T-cell (primary cell): Measurements from ENCODE around the gene ROBO4. TPM values are rescaled to one million over a fixed set of nuclear protein-coding genes. Genes with fewer than 3 reads are reported as not detected.

ENCODE experiments used
- ATAC-seq, 4 experiments: fragments of 200-7000 bp in 3 of 4; fragments of 150-1000 bp in 1 of 4; cut with Tn5 transposase; replicated peaks in 1 of 4; 1 replicate in 3 of 4; 2 replicates in 1 of 4; pipeline ENCODE4 v1.10.0; 2021; ENCODE audit warnings: moderate library complexity in 3 of 4, mild to moderate bottlenecking in 2 of 4, moderate number of reproducible peaks in 1 of 4
- CTCF ChIA-PET, 2 donors: fragments of 300-600 bp; sonication (Branson Sonifier 250); formaldehyde crosslinking; loops; one replicate each; lab custom pipeline; 2022; ENCODE audit warnings: antibody characterized with exemption in 2 of 2; lab: Charles Lee
- POLR2A ChIA-PET, 2 donors: fragments of 300-600 bp; sonication (Branson Sonifier 250); formaldehyde crosslinking; loops; one replicate each; lab custom pipeline; 2022; ENCODE audit warnings: antibody characterized with exemption in 2 of 2; lab: Charles Lee
- DNase-seq, 35 experiments: peaks; one replicate each; pipeline versions ENCODE4 v3.0.0 to v3.0.0-alpha.2; 2013 to 2023
- H3K27ac ChIP-seq: one replicate; pipeline ENCODE4 v1.5.1; 2013; ENCODE audit warnings: low read length
- H3K27me3 ChIP-seq, 2 experiments: replicated peaks in 1 of 2; 1 replicate in 1 of 2; 2 replicates in 1 of 2; pipeline versions ENCODE4 v1.6.1 to v1.7.0; 2013; ENCODE audit warnings: low read length in 1 of 2, mixed read lengths in 1 of 2; ENCODE audit not compliant: control insufficient read depth in 2 of 2, insufficient read depth in 2 of 2; ENCODE audit errors: extremely low read depth in 1 of 2
- H3K36me3 ChIP-seq, 2 donors: 1 replicate in 1 of 2; 2 replicates in 1 of 2; pipeline versions ENCODE4 v1.6.1 to v1.7.0; 2013; ENCODE audit warnings: low read length in 1 of 2; ENCODE audit not compliant: control insufficient read depth in 2 of 2, insufficient read depth in 1 of 2; ENCODE audit errors: extremely low read depth in 1 of 2
- H3K4me1 ChIP-seq, 2 experiments: 1 replicate in 1 of 2; 2 replicates in 1 of 2; pipeline versions ENCODE4 v1.6.1 to v1.7.0; 2013; ENCODE audit warnings: low read length in 2 of 2, mixed read lengths in 1 of 2; ENCODE audit not compliant: insufficient read depth in 2 of 2, control insufficient read depth in 1 of 2; ENCODE audit errors: extremely low read depth in 1 of 2
- H3K4me3 ChIP-seq, 2 donors: 1 replicate in 1 of 2; 2 replicates in 1 of 2; pipeline versions ENCODE4 v1.5.1 to v1.7.0; 2013; ENCODE audit warnings: mild to moderate bottlenecking in 2 of 2, low read length in 1 of 2, moderate library complexity in 1 of 2; ENCODE audit not compliant: control insufficient read depth in 1 of 2; ENCODE audit errors: extremely low read depth in 1 of 2
- H3K9me3 ChIP-seq: 2 replicates; pipeline ENCODE4 v1.7.0; 2013
- H3K27ac Mint-ChIP-seq, 2 donors: one replicate each; pipeline ENCODE4 v1.8.0; 2020 to 2021; ENCODE audit warnings: mild to moderate bottlenecking in 2 of 2, mixed read lengths in 2 of 2
- H3K27me3 Mint-ChIP-seq, 2 donors: one replicate each; pipeline ENCODE4 v1.8.0; 2021 to 2022; ENCODE audit warnings: mixed read lengths in 2 of 2
- H3K36me3 Mint-ChIP-seq: one replicate; pipeline ENCODE4 v1.8.0; 2021; ENCODE audit warnings: mixed read lengths
- H3K4me1 Mint-ChIP-seq, 3 donors: one replicate each; pipeline ENCODE4 v1.8.0; 2020 to 2022; ENCODE audit warnings: mixed read lengths in 3 of 3, mild to moderate bottlenecking in 1 of 3
- H3K4me3 Mint-ChIP-seq, 3 donors: one replicate each; pipeline ENCODE4 v1.8.0; 2020 to 2022; ENCODE audit warnings: mild to moderate bottlenecking in 3 of 3, mixed read lengths in 3 of 3, moderate library complexity in 3 of 3
- H3K9me3 Mint-ChIP-seq, 3 donors: one replicate each; pipeline ENCODE4 v1.8.0; 2020 to 2022; ENCODE audit warnings: mixed read lengths in 3 of 3
- WGBS: methylation state at CpG from one replicate; pipeline ENCODE4 v1.1.5; 2013; ENCODE audit warnings: missing lambda C conversion rate; ENCODE audit not compliant: insufficient coverage; 5-methylcytosine and 5-hydroxymethylcytosine counted together
- total RNA-seq, 35 experiments: library from RNA in 6 of 35; stranded (reverse) in 6 of 35; fragments of 120-200 nt in 1 of 35; gene quantifications; one replicate each; pipeline versions ENCODE4 v1.2.1 to v1.2.4 and lab custom pipeline; 2013 to 2026

Gene ROBO4
- total RNA-seq, 5 donors from 2014 or later (not counting 1 experiment from before 2014, with no cell fraction given), result 0.41 to 0.59 (median 0.50) TPM; not detected in 2

- DNase-seq (no peak), ATAC-seq (no peak)
- no peaks in the 10 kb centered on the region for H3K36me3 Mint-ChIP-seq
- no peaks in the 10 kb centered on the region for H3K36me3 ChIP-seq
- no peaks in the 10 kb centered on the region for H3K9me3 Mint-ChIP-seq
- H3K27ac Mint-ChIP-seq, result no peak overlapping the region
- peaks cover 3 to 17% of the 10 kb centered on the region in 2 donors for H3K27me3 Mint-ChIP-seq
- peaks cover 0 to 4% of the 10 kb centered on the region in 2 experiments for H3K4me1 ChIP-seq
- H3K4me1 Mint-ChIP-seq, result peaks cover 2 to 8% (median 7%) of the 10 kb centered on the region in 3 donors
- no peak overlapping the region for H3K4me3 ChIP-seq
- H3K27ac ChIP-seq, result no peak overlapping the region
- ChIA-PET CTCF (interaction anchor here in 1 of 2 donors (0.6 kb wide), 1 partner anchor 1158 kb away, joined by 6 read pairs; no protein-coding TSS in a partner anchor), POLR2A (no interaction called here)
- H3K4me3 Mint-ChIP-seq, result no peak overlapping the region
- no CpG with 5 or more reads among the region's 3 CpGs for WGBS
- peaks cover 0 to 30% of the 10 kb centered on the region in 2 experiments for H3K27me3 ChIP-seq
- no peaks in the 10 kb centered on the region for H3K9me3 ChIP-seq
These were observed 607 bp upstream of the ROBO4 start for GRCh38 chr11:124898263-124898680.

- peaks cover 0 to 32% of the 10 kb centered on the region in 2 experiments for H3K27me3 ChIP-seq
- H3K36me3 Mint-ChIP-seq, result no peaks in the 10 kb centered on the region
- H3K4me3 ChIP-seq, result no peak overlapping the region
- H3K4me3 Mint-ChIP-seq, result no peak overlapping the region
- ATAC-seq (no peak), DNase-seq (no peak)
- H3K4me1 ChIP-seq, result peaks cover 0 to 4% of the 10 kb centered on the region in 2 experiments
- CTCF ChIA-PET, result no interaction called here
- peaks cover 2 to 15% (median 7%) of the 10 kb centered on the region in 3 donors for H3K4me1 Mint-ChIP-seq
- H3K27ac Mint-ChIP-seq, result no peak overlapping the region
- peaks cover 3 to 20% of the 10 kb centered on the region in 2 donors for H3K27me3 Mint-ChIP-seq
- POLR2A ChIA-PET, result interaction anchor here in 1 of 2 donors (0.8 kb wide), 1 partner anchor 23 kb away, joined by 3 read pairs; no protein-coding TSS in a partner anchor
- no peak overlapping the region for H3K27ac ChIP-seq
- no peaks in the 10 kb centered on the region for H3K9me3 ChIP-seq
- H3K36me3 ChIP-seq, result no peaks in the 10 kb centered on the region
- H3K9me3 Mint-ChIP-seq, result no peaks in the 10 kb centered on the region
- 82% methylated on average over 4 of the region's 9 CpGs for WGBS
These were observed 759 bp downstream of the ROBO4 start for GRCh38 chr11:124896821-124897391.

GRCh38 chr11:124896071-124896750 is 1.5 kb downstream of the ROBO4 start:
- no peaks in the 10 kb centered on the region for H3K36me3 ChIP-seq
- POLR2A ChIA-PET, result no interaction called here
- H3K4me3 ChIP-seq, result no peak overlapping the region
- Mint-ChIP-seq H3K4me3 (no peak overlapping the region), H3K9me3 (no peaks in the 10 kb centered on the region), H3K27me3 (peaks cover 3 to 17% of the 10 kb centered on the region in 2 donors), H3K36me3 (no peaks in the 10 kb centered on the region), H3K4me1 (peaks cover 2 to 15% (median 7%) of the 10 kb centered on the region in 3 donors), H3K27ac (no peak overlapping the region)
- H3K9me3 ChIP-seq, result no peaks in the 10 kb centered on the region
- WGBS, result 81% methylated on average over 3 of the region's 16 CpGs
- peaks cover 0 to 4% of the 10 kb centered on the region in 2 experiments for H3K4me1 ChIP-seq
- H3K27me3 ChIP-seq, result peaks cover 0 to 36% of the 10 kb centered on the region in 2 experiments
- ATAC-seq (no peak), DNase-seq (no peak)
- CTCF ChIA-PET, result no interaction called here
- H3K27ac ChIP-seq, result no peak overlapping the region

GRCh38 chr11:124895471-124895971 is 2.1 kb downstream of the ROBO4 start:
- DNase-seq (no peak), ATAC-seq (no peak)
- ChIA-PET POLR2A (no interaction called here), CTCF (no interaction called here)
- peaks cover 2 to 15% (median 7%) of the 10 kb centered on the region in 3 donors for H3K4me1 Mint-ChIP-seq
- Histone ChIP-seq H3K9me3 (no peaks in the 10 kb centered on the region), H3K27me3 (peaks cover 0 to 41% of the 10 kb centered on the region in 2 experiments), H3K27ac (no peak overlapping the region), H3K4me3 (no peak overlapping the region), H3K4me1 (peaks cover 0 to 4% of the 10 kb centered on the region in 2 experiments), H3K36me3 (no peaks in the 10 kb centered on the region)
- H3K27ac Mint-ChIP-seq, result no peak overlapping the region
- H3K4me3 Mint-ChIP-seq, result no peak overlapping the region
- 88% methylated on average over 17 of the region's 20 CpGs for WGBS
- no peaks in the 10 kb centered on the region for H3K36me3 Mint-ChIP-seq
- no peaks in the 10 kb centered on the region for H3K9me3 Mint-ChIP-seq
- peaks cover 3 to 17% of the 10 kb centered on the region in 2 donors for H3K27me3 Mint-ChIP-seq

GRCh38 chr11:124894606-124895430 is 2.8 kb downstream of the ROBO4 start:
- no peak overlapping the region for H3K27ac Mint-ChIP-seq

More at GRCh38 chr11:124894606-124895430, 2.8 kb downstream of the ROBO4 start:
- Mint-ChIP-seq H3K9me3 (no peaks in the 10 kb centered on the region), H3K36me3 (no peaks in the 10 kb centered on the region), H3K4me1 (peaks cover 2 to 15% (median 7%) of the 10 kb centered on the region in 3 donors), H3K4me3 (no peak overlapping the region), H3K27me3 (peaks cover 3 to 17% of the 10 kb centered on the region in 2 donors)
- Histone ChIP-seq H3K36me3 (no peaks in the 10 kb centered on the region), H3K27ac (no peak overlapping the region), H3K9me3 (no peaks in the 10 kb centered on the region), H3K4me1 (peaks cover 0 to 4% of the 10 kb centered on the region in 2 experiments), H3K4me3 (no peak overlapping the region), H3K27me3 (peaks cover 0 to 41% of the 10 kb centered on the region in 2 experiments)
- no peak for ATAC-seq
- DNase-seq, result no peak
- 55% methylated on average over 3 of the region's 4 CpGs for WGBS
- ChIA-PET CTCF (no interaction called here), POLR2A (no interaction called here)
